ENCODE measurements around the gene AMOTL1. TPM values are rescaled to one million over a fixed set of nuclear protein-coding genes. Genes with fewer than 3 reads are reported as not detected.

Gene AMOTL1
- total RNA-seq, 1 donor from 2014 or later: 45.6 TPM

GRCh38 chr11:94925422-94926270 lies 157.5 kb downstream of the AMOTL1 start:
- Mint-ChIP-seq H3K27ac (ENCODE audit: unreplicated experiment) (peak overlapping the region; percentile 86), H3K4me1 (ENCODE audit: low read depth) (peaks cover 47% of the 10 kb centered on the region), H3K36me3 (ENCODE audit: low read depth) (peaks cover 1% of the 10 kb centered on the region), H3K27me3 (ENCODE audit: low read depth) (peaks cover 2% of the 10 kb centered on the region), H3K9me3 (ENCODE audit: low read depth) (no peaks in the 10 kb centered on the region), H3K4me3 (ENCODE audit: unreplicated experiment) (no peak overlapping the region)
- no peak for DNase-seq (ENCODE audit: low spot score)
- TF ChIP-seq CTCF (IDR thresholded peaks at IDR 0.05): no peak

- H3K4me3 Mint-ChIP-seq (ENCODE audit: unreplicated experiment): no peak overlapping the region
- peak overlapping the region; percentile 97 for H3K27ac Mint-ChIP-seq (ENCODE audit: unreplicated experiment)
- H3K36me3 Mint-ChIP-seq (ENCODE audit: low read depth): peaks cover 1% of the 10 kb centered on the region
- no peak for DNase-seq (ENCODE audit: low spot score)
- H3K4me1 Mint-ChIP-seq (ENCODE audit: low read depth): peaks cover 47% of the 10 kb centered on the region
- no peak for TF ChIP-seq CTCF (IDR thresholded peaks at IDR 0.05)
- H3K27me3 Mint-ChIP-seq (ENCODE audit: low read depth): peaks cover 2% of the 10 kb centered on the region
- H3K9me3 Mint-ChIP-seq (ENCODE audit: low read depth): no peaks in the 10 kb centered on the region
Observed at GRCh38 chr11:94926271-94926625, 158.1 kb downstream of the AMOTL1 start.

Other genes with a start within 250 kb of the AMOTL1 start
- gene FUT4, start 224.4 kb upstream of the AMOTL1 start, total RNA-seq: 4.6 to 8.6 TPM (median 7.7 TPM) in 3 replicates
- 2.4 to 2.6 TPM (median 2.5 TPM) in 3 replicates for gene PIWIL4, start 201.0 kb upstream of the AMOTL1 start, total RNA-seq
- 29.5 to 53.3 TPM (median 42.0 TPM) in 3 replicates for gene CWC15, start 205.2 kb downstream of the AMOTL1 start, total RNA-seq
- 0.44 to 0.65 TPM (median 0.53 TPM) in 3 replicates for gene KDM4D, start 205.4 kb downstream of the AMOTL1 start, total RNA-seq